Spleen (tissue), 11 donors: ENCODE data around the gene TAF1D. TPM values are rescaled to one million over a fixed set of nuclear protein-coding genes. Genes with fewer than 3 reads are reported as not detected.
A peak's percentile ranks its signal among the peaks of the same experiment; 100 is the strongest.
"Not testable (repeated sequence)": the region's sequence is repeated elsewhere in the genome, so short reads cannot be mapped to it uniquely, and the experiment has no call there.

Experiments
- DNase-seq: peaks from one replicate; pipeline ENCODE4 v3.0.0-alpha.2; 2020
- H3K27ac ChIP-seq, 8 donors: fragments of 200-600 bp; sonication (generic) in 7 of 8; 1 replicate in 4 of 8; 2 replicates in 4 of 8; pipeline versions ENCODE4 v1.5.0 to v1.8.0; 2016 to 2021; ENCODE audit warnings: inconsistent platforms in 4 of 8, mild to moderate bottlenecking in 4 of 8, moderate library complexity in 1 of 8
- H3K27me3 ChIP-seq, 7 donors: fragments of 200-600 bp; sonication (generic) in 6 of 7; replicated peaks in 1 of 7; 1 replicate in 4 of 7; 2 replicates in 3 of 7; pipeline versions ENCODE4 v1.5.0 to v1.8.0; 2016 to 2021; ENCODE audit warnings: inconsistent platforms in 3 of 7, mild to moderate bottlenecking in 1 of 7
- H3K36me3 ChIP-seq, 6 donors: fragments of 200-600 bp; sonication (generic) in 5 of 6; 1 replicate in 4 of 6; 2 replicates in 2 of 6; pipeline versions ENCODE4 v1.5.0 to v1.8.0; 2016 to 2021; ENCODE audit warnings: inconsistent platforms in 2 of 6
- H3K4me1 ChIP-seq, 6 donors: fragments of 200-600 bp; sonication (generic) in 5 of 6; 1 replicate in 3 of 6; 2 replicates in 3 of 6; pipeline versions ENCODE4 v1.5.0 to v1.8.0; 2016 to 2021; ENCODE audit warnings: inconsistent platforms in 3 of 6
- H3K4me3 ChIP-seq, 8 donors: fragments of 200-600 bp; sonication (generic) in 7 of 8; 1 replicate in 4 of 8; 2 replicates in 4 of 8; pipeline versions ENCODE4 v1.5.0 to v1.8.0; 2016 to 2021; ENCODE audit warnings: inconsistent platforms in 4 of 8, mild to moderate bottlenecking in 4 of 8, moderate library complexity in 2 of 8
- H3K9me3 ChIP-seq, 8 donors: fragments of 200-600 bp; sonication (generic) in 7 of 8; 1 replicate in 4 of 8; 2 replicates in 4 of 8; pipeline versions ENCODE4 v1.5.0 to v1.8.0; 2016 to 2021; ENCODE audit warnings: inconsistent platforms in 4 of 8
- POLR2A ChIP-seq, 3 donors: fragments of 450-650 bp; IDR thresholded peaks; one replicate each; pipeline ENCODE4 v1.5.1; 2017; ENCODE audit warnings: antibody characterized with exemption in 3 of 3, mild to moderate bottlenecking in 1 of 3
- POLR2AphosphoS5 ChIP-seq, 3 donors: sonication (generic); formaldehyde crosslinking; IDR thresholded peaks; one replicate each; pipeline ENCODE4 v1.5.1; 2017; ENCODE audit warnings: antibody characterized with exemption in 3 of 3
- WGBS, 5 donors: extraction: QIAGEN DNeasy Blood & Tissue Kit in 3 of 5; methylation state at CpG; one replicate each; pipeline versions ENCODE4 v1.1.5 to v1.1.7; 2013 to 2018; 5-methylcytosine and 5-hydroxymethylcytosine counted together
- intact Hi-C: fragments of 100-400 bp; cut with DNase I; formaldehyde crosslinking; loops from one replicate; pipeline ENCODE4 v1.15.0; 2023; ENCODE audit warnings: low total_unique reads
- polyA plus RNA-seq, 3 donors: library from polyadenylated mRNA; stranded (reverse); fragments of 200-250 nt; gene quantifications; one replicate each; pipeline ENCODE4 v1.2.1, GENCODE V29; 2013
- total RNA-seq, 7 donors: library from RNA; depleted of rRNA in 3 of 7; stranded (reverse); fragments of >200 nt in 3 of 7; fragmentation: NEBNext Ultra II Directional in 4 of 7; extraction: Animal tissue kit (Norgen Biotek cat#: 25700) in 4 of 7; gene quantifications; one replicate each; pipeline versions ENCODE4 v1.1.0 to v1.2.1, GENCODE V29; 2016 to 2021
- TF ChIP-seq, protein P1 (sequence below), 11 experiments: fragments of 200-600 bp in 7 of 11; fragments of 450-650 bp in 4 of 11; sonication (generic) in 4 of 11; IDR thresholded peaks in 8 of 11; conservative IDR thresholded peaks in 3 of 11; 1 replicate in 7 of 11; 2 replicates in 4 of 11; pipeline versions ENCODE4 v1.4.0 to v1.8.0; 2016 to 2021; ENCODE audit warnings: antibody characterized with exemption in 11 of 11, inconsistent platforms in 4 of 11, mild to moderate bottlenecking in 1 of 11
- donor health status: healthy with polysubstance abuse.
- donor health status: DM: no; HTN: no; CAD: no; lungs with moderate emphysema.
- donor health status: DM: no; HTN: no; CAD: no.
- donor health status: Bipolar disorder and iron deficiency.
- donor health status: healthy.
- donor health status: DM: no; HTN: no; CAD: no.
- donor health status: DM: yes; HTN: yes; CAD: no.

Gene TAF1D
- total and polyA plus RNA-seq, 10 donors, result 99.4 to 244 (median 134) TPM

DNA sequence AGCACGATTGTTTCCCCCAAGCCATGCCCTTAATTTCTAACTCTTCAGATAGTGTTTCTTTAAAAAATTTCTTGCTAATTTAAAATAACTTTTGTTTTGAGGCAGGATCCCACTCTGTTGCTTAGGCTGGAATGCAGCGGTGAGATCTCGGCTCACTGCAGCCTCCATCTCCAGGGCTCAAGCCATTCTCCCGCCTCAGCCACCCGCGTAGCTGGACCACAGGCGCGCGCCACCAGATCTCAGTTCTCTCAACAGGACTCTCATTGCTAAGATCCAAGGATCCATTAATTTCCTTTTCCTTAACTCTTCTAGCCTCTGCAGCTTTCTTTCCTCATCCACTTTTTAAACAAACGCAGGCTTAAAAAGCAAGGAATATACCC is 42.5 kb upstream of the TAF1D start:
- Histone ChIP-seq H3K4me3 (peak overlapping the region; percentile 81 to 99 (median 89)), H3K36me3 (peaks cover 0 to 23% (median 8%) of the 10 kb centered on the region in 6 donors), H3K27me3 (no peaks in the 10 kb centered on the region), H3K4me1 (peaks cover 19 to 53% (median 34%) of the 10 kb centered on the region in 6 donors), H3K27ac (peak overlapping the region in 7 of 8 donors; percentile 91 to 97 (median 95)), H3K9me3 (no peaks in the 10 kb centered on the region)
- intact Hi-C loops, result no loop called here
- TF ChIP-seq POLR2A (IDR thresholded peaks at IDR 0.05) (no peak), POLR2AphosphoS5 (IDR thresholded peaks at IDR 0.05) (no peak)
- TF ChIP-seq, protein P1, sequence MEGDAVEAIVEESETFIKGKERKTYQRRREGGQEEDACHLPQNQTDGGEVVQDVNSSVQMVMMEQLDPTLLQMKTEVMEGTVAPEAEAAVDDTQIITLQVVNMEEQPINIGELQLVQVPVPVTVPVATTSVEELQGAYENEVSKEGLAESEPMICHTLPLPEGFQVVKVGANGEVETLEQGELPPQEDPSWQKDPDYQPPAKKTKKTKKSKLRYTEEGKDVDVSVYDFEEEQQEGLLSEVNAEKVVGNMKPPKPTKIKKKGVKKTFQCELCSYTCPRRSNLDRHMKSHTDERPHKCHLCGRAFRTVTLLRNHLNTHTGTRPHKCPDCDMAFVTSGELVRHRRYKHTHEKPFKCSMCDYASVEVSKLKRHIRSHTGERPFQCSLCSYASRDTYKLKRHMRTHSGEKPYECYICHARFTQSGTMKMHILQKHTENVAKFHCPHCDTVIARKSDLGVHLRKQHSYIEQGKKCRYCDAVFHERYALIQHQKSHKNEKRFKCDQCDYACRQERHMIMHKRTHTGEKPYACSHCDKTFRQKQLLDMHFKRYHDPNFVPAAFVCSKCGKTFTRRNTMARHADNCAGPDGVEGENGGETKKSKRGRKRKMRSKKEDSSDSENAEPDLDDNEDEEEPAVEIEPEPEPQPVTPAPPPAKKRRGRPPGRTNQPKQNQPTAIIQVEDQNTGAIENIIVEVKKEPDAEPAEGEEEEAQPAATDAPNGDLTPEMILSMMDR (IDR thresholded peaks at IDR 0.05 in 8 of 11, conservative IDR thresholded peaks at IDR 0.05 in 3 of 11), result no peak
- 0 to 1% (median 0%) methylated on average over 10 of the region's 10 CpGs for WGBS, 5 donors
- no peak for DNase-seq

DNA sequence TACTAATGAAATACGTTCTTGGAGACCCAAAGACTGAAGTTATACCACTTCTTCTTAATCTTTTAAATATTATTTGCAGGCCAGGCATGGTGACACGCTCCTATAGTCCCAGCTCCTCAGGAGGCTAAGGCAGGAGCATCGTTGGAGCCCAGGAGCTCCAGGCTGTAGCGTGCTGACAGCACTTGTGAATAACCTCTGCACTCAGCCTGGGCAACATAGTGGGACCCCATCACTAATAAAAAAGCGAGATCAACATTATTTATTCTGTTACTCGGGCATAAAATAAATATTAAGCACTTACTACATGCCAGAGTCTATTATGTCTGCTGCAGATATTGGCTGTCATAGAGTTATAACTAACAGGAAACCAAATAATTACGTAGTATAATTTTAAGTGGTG is 42.1 kb upstream of the TAF1D start:
- Histone ChIP-seq H3K4me3 (peak overlapping the region; percentile 81 to 99 (median 89)), H3K27ac (peak overlapping the region in 7 of 8 donors; percentile 91 to 97 (median 95)), H3K36me3 (peaks cover 0 to 19% (median 4%) of the 10 kb centered on the region in 6 donors), H3K9me3 (no peaks in the 10 kb centered on the region), H3K27me3 (no peaks in the 10 kb centered on the region), H3K4me1 (peaks cover 19 to 49% (median 34%) of the 10 kb centered on the region in 6 donors)
- intact Hi-C loops, result no loop called here
- no peak for DNase-seq
- 54 to 62% (median 59%) methylated on average over 7 of the region's 7 CpGs for WGBS, 5 donors
- TF ChIP-seq POLR2A (IDR thresholded peaks at IDR 0.05), result no peak
- TF ChIP-seq POLR2AphosphoS5 (IDR thresholded peaks at IDR 0.05), result no peak
- TF ChIP-seq, protein P1 (IDR thresholded peaks at IDR 0.05 in 8 of 11, conservative IDR thresholded peaks at IDR 0.05 in 3 of 11), result no peak

DNA sequence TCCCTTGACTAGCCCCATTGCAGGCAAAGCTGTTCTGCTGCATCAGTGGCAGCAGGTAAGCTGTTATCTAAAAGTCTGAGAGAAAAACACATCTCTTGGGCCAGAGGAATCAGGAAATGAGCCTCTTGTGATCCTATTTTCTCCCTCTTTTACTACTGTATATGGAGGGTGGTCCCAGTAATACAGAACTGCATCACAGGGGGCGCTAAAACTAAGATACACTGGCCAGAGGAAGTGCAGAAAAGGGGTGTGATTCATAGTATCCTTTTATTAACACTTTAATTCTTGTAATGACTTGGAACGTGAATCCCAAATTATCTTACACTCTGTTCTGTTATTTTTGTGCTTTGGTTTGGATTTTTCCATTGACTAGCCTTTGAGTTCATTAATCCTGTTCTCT is 34.0 kb upstream of the TAF1D start:
- TF ChIP-seq, protein P1 (IDR thresholded peaks at IDR 0.05 in 8 of 11, conservative IDR thresholded peaks at IDR 0.05 in 3 of 11), result no peak
- TF ChIP-seq POLR2AphosphoS5 (IDR thresholded peaks at IDR 0.05) (no peak), POLR2A (IDR thresholded peaks at IDR 0.05) (no peak)
- no peak overlapping the region for H3K27ac ChIP-seq

DNA sequence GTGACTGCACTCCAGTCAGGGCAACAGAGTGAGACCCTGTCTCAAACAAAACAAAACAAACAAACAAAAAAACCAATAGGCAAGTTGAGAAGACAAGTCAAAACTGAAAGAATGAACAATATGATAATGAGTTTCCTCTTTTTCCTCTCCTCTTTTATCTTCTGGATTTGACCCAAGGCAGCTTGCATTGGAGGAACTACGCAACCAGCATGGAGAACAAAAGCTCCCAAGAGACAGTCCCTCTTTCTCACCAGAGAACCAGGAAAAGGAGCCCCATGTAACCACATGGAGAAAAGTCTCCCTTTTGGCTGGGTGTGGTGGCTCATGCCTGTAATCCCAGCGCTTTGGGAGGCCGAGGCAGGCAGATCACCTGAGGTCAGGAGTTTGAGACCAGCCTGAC is 33.3 kb upstream of the TAF1D start:
- H3K4me1 ChIP-seq, H3K36me3 ChIP-seq, H3K27me3 ChIP-seq, H3K27ac ChIP-seq, intact Hi-C loops, H3K4me3 ChIP-seq, DNase-seq: not testable (repeated sequence)
- 82 to 89% (median 84%) methylated on average over 3 of the region's 3 CpGs for WGBS, 5 donors
- H3K9me3 ChIP-seq, result peaks cover 0 to 13% (median 6%) of the 10 kb centered on the region in 8 donors

More for the DNA sequence above, 34.0 kb upstream of the TAF1D start:
- no peaks in the 10 kb centered on the region for H3K27me3 ChIP-seq
- intact Hi-C loops, result no loop called here
- no peak for DNase-seq
- no peaks in the 10 kb centered on the region for H3K4me1 ChIP-seq
- H3K4me3 ChIP-seq, result no peak overlapping the region
- peaks cover 0 to 13% (median 6%) of the 10 kb centered on the region in 8 donors for H3K9me3 ChIP-seq
- WGBS, 5 donors, result 62 to 80% (median 71%) methylated on average over 2 of the region's 2 CpGs
- H3K36me3 ChIP-seq, result no peaks in the 10 kb centered on the region
